SK-N-SH treated with all-trans-retinoic acid at 6 μM for 48 hours (cell line): ENCODE results near the gene DHRS3.

Source experiments
- ATAC-seq: fragments of 200-7000 bp; cut with Tn5 transposase; 3 replicates; pipeline ENCODE4 v1.9.1; 2020; ENCODE audit warnings: mild to moderate bottlenecking, moderate library complexity
- ARNTL ChIP-seq: fragments of 450-650 bp; formaldehyde crosslinking; IDR thresholded peaks from 2 replicates; pipeline ENCODE4 v1.5.0; 2020; ENCODE audit warnings: low read depth, mild to moderate bottlenecking, moderate library complexity, borderline replicate concordance
- BACH2 ChIP-seq: fragments of 250-450 bp; sonication (Bioruptor Pico); IDR thresholded peaks from 2 replicates; pipeline ENCODE4 v1.9.0; 2021; ENCODE audit warnings: mild to moderate bottlenecking, borderline replicate concordance
- CREB5 ChIP-seq: fragments of 250-450 bp; sonication (Bioruptor Pico); IDR thresholded peaks from 2 replicates; pipeline ENCODE4 v1.5.1; 2020; ENCODE audit warnings: low read depth, mild to moderate bottlenecking, moderate library complexity
- CSRNP3 ChIP-seq: fragments of 250-450 bp; sonication (Bioruptor Pico); IDR thresholded peaks from 2 replicates; pipeline ENCODE4 v1.5.1; 2021; ENCODE audit warnings: mild to moderate bottlenecking, moderate library complexity
- GLIS3 ChIP-seq: fragments of 250-450 bp; sonication (Bioruptor Pico); IDR thresholded peaks from 2 replicates; pipeline ENCODE4 v1.5.0; 2020; ENCODE audit warnings: mild to moderate bottlenecking, moderate library complexity
- ISL1 ChIP-seq: fragments of 250-450 bp; sonication (Bioruptor Pico); IDR thresholded peaks from 2 replicates; pipeline ENCODE4 v2.1.2; 2022; ENCODE audit warnings: mild to moderate bottlenecking, moderate library complexity
- PPARA ChIP-seq: fragments of 250-450 bp; sonication (Bioruptor Pico); IDR thresholded peaks from 2 replicates; pipeline ENCODE4 v1.5.0; 2020; ENCODE audit warnings: mild to moderate bottlenecking, borderline replicate concordance
- SNAI2 ChIP-seq: fragments of 250-450 bp; sonication (Bioruptor Pico); IDR thresholded peaks from 2 replicates; pipeline ENCODE4 v1.5.0; 2020; ENCODE audit warnings: mild to moderate bottlenecking, moderate library complexity
- TOX ChIP-seq: fragments of 250-450 bp; sonication (Bioruptor Pico); IDR thresholded peaks from 2 replicates; pipeline ENCODE4 v1.8.0; 2021; ENCODE audit warnings: mild to moderate bottlenecking, moderate library complexity, borderline replicate concordance
- TSHZ2 ChIP-seq: fragments of 250-450 bp; sonication (Bioruptor Pico); IDR thresholded peaks from 2 replicates; pipeline ENCODE4 v1.5.0; 2020; ENCODE audit warnings: mild to moderate bottlenecking, moderate library complexity
- ZC3H10 ChIP-seq: fragments of 250-450 bp; sonication (Bioruptor Pico); IDR thresholded peaks from 2 replicates; pipeline ENCODE4 v1.5.1; 2021; ENCODE audit warnings: mild to moderate bottlenecking, moderate library complexity
- ZFP30 ChIP-seq: fragments of 450-650 bp; formaldehyde crosslinking; IDR thresholded peaks from 2 replicates; pipeline ENCODE4 v1.5.0; 2022; ENCODE audit warnings: mild to moderate bottlenecking, moderate library complexity
- ZNF565 ChIP-seq: fragments of 450-650 bp; formaldehyde crosslinking; conservative IDR thresholded peaks from 2 replicates; pipeline ENCODE4 v1.5.0; 2020; ENCODE audit warnings: low read depth, mild to moderate bottlenecking, moderate library complexity
- ZNF70 ChIP-seq: fragments of 450-650 bp; formaldehyde crosslinking; IDR thresholded peaks from 2 replicates; pipeline ENCODE4 v1.5.0; 2020; ENCODE audit warnings: mild to moderate bottlenecking, moderate library complexity

The DHRS3 gene

GRCh38 chr1:12601700-12602658 lies 16.0 kb downstream of the DHRS3 start:
- peak; percentile 78 for ATAC-seq
- no peak for TF ChIP-seq ZFP30
- TF ChIP-seq ZNF565 = no peak
- no peak for TF ChIP-seq PPARA (CRISPR knock-in tag)
- peak; percentile 46 for TF ChIP-seq TOX (CRISPR knock-in tag)
- peak; percentile 17; the same call in 1 of the 2 replicates for TF ChIP-seq ISL1 (CRISPR knock-in tag)
- TF ChIP-seq ZC3H10 (CRISPR knock-in tag) = peak; percentile 38; the same call in 1 of the 2 replicates
- TF ChIP-seq ZNF70 (CRISPR knock-in tag) = peak; percentile 93
- 0 out of 2 replicates have a peak, but pooled peaks have one; percentile 15 for TF ChIP-seq CREB5

GRCh38 chr1:12600880-12601633 lies 17.0 kb downstream of the DHRS3 start:
- TF ChIP-seq TSHZ2 (CRISPR knock-in tag) (0 out of 2 replicates have a peak, but pooled peaks have one; percentile 11), CSRNP3 (CRISPR knock-in tag) (no peak)
- peak; percentile 3; the same call in 1 of the 3 replicates for ATAC-seq

GRCh38 chr1:12600335-12600734 lies 17.7 kb downstream of the DHRS3 start:
- ATAC-seq = no peak
- TF ChIP-seq SNAI2 (CRISPR knock-in tag) = peak; percentile 23; the same call in 1 of the 2 replicates
- peak; percentile 11; the same call in 1 of the 2 replicates for TF ChIP-seq GLIS3 (CRISPR knock-in tag)
- 0 out of 2 replicates have a peak, but pooled peaks have one; percentile 4 for TF ChIP-seq ZC3H10 (CRISPR knock-in tag)
- no peak for TF ChIP-seq TSHZ2 (CRISPR knock-in tag)
- TF ChIP-seq, all 23 proteins: peak for 3

- TF ChIP-seq ZFP30 (no peak), ZC3H10 (CRISPR knock-in tag) (0 out of 2 replicates have a peak, but pooled peaks have one; percentile 0), BACH2 (no peak), PPARA (CRISPR knock-in tag) (no peak), ARNTL (no peak), TSHZ2 (CRISPR knock-in tag) (no peak)
- ATAC-seq = no peak
Measured at GRCh38 chr1:12599657-12600056, 18.4 kb downstream of the DHRS3 start.
